RPMI7951 (cell line): ENCODE measurements around the gene ABHD2. TPM values are rescaled to one million over a fixed set of nuclear protein-coding genes. Genes with fewer than 3 reads are reported as not detected.
A peak's percentile ranks its signal among the peaks of the same experiment; 100 is the strongest.
"Not testable (repeated sequence)": the region's sequence is repeated elsewhere in the genome, so short reads cannot be mapped to it uniquely, and the experiment has no call there.

Experiments used
- DNase-seq: peaks from one replicate; pipeline ENCODE4 v3.0.0-alpha.2; 2012; ENCODE audit warnings: low read depth
- total RNA-seq: library from RNA; depleted of rRNA; stranded (reverse); fragments of >200 nt; shearing (Covaris generic); gene quantifications from 2 replicates; pipeline ENCODE4 v1.2.3, GENCODE V29; 2014; rRNA removed

Gene ABHD2
- total RNA-seq, 1 experiment from 2014 or later, result 261 TPM

DNA sequence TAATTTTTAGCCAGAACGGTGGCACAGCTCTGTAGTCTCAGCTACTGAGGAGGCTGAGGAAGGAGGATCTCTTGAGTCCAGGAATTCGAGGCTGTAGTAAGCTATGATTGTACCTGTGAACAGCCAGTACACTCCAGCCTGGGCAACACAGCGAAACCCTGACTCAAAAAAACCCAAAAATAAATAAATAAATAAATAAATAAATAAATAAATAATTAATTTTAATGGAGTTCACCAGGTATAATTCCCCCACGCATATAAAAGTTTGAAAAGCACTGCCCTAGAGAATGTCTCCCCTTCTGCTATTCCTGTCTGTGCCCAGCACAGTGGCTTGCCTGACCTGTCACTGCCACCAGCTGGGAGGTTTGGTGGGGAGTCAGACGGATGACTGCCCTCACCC is 137.3 kb downstream of the ABHD2 start:
- DNase-seq, result no peak

GRCh38 chr15:89226359-89227221 is 138.3 kb downstream of the ABHD2 start:
- DNase-seq, result no peak

DNA sequence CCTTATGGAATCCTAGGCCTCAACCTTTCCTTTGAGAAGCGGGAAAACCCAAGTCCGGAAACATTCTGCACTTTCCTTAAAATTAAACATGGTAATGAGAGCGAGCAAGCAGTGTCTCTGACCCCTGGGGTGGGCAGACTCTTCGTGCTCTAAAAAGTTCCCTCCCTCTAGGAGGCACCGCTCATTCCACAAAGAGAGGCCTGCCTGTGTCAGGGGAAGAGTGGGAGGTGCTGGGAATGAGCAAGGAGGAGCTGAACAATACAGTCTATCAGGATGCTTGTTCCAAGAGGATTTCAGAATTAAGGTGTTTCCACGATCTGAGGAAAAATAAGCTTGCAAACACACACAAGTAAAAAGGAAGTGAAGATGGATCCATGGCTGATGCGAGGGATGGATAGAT is 139.2 kb downstream of the ABHD2 start:
- DNase-seq, result no peak

GRCh38 chr15:89230277-89230676 is 142.0 kb downstream of the ABHD2 start:
- no peak for DNase-seq

GRCh38 chr15:89231832-89232231 is 143.6 kb downstream of the ABHD2 start:
- DNase-seq, result no peak

DNA sequence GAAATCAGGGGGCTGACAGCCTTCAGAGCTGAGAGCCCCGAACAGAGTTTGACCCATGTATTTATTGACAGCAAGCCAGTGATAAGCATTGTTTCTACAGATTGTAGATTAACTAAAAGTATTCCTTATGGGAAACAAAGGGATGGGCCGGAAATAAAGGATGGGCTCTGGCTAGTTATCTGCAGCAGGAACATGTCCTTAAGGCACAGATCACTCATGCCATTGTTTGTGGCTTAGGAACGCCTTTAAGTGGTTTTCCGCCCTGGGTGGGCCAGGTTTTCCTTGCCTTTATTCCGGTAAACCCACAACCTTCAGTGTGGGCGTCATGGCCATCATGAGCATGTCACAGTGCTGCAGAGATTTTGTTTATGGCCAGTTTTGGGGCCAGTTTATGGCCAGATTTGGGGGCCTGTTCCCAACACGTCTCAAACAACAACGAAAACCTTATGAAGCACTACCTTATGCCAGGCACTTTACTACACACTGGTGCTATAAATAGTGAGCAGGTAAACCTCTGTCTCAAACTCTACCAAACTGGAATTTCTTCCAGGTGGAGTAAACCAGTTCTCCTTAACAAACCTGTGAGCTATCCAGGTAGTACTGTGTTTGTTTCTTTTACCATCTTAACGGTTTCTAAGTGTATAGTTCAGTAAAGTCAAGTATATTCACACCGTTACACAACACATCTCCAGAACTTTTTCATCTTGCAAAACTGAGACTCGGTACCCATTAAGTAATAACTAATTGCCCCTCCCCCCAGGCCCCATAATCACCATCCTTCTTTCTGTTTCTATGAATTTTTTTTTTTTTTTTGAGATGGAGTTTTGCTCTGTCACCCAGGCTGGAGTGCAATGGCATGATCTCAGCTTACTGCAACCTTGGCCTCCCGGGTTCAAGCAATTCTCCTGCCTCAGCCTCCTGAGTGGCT is 151.9 kb downstream of the ABHD2 start:
- DNase-seq, result not testable (repeated sequence)

GRCh38 chr15:89243046-89243690 is 154.9 kb downstream of the ABHD2 start:
- DNase-seq, result no peak

DNA sequence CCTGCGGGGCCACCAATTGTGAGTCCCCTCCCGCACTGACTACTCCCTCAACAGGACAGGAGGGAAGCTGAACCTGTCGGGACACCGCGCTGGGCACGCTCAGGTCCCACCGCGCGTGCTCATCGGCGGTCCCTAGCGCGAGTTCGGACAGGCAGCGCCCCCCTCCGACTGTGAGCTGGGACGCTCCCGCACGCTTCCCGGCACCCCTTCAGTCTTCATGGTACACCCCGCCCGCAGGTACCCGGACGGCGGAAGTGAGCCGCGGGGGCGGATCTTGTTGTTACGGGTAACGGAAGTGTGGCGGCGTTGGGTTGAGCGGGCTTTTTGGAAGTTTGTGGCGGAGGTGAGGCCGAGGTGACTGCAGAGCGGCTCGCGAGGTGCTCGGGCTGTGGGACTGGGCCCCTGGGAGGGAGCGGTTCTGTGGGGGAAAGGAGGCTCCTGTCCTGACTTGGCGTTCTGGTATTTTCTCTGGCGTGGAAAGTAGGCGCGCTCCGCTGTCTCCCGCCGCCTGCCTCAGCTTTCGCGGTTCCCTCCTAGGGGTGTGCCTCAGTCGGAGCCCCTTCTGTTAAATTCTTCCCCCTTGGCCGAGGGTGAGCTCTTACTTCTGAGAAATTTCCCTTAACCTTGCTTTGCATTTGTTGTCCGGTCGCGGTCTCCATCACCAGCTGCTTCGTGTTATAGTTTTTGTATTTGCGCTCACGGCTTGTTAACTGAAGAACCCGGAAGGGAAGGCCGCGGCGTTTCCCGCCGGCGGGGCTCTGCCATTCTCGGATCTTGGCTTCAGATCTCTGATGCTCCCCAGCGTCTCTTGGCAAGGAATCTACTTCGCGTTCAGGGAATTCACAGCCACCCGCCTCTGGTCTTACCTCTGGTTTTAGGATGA is 155.7 kb downstream of the ABHD2 start, which contains the start of gene FANCI:
FANCI (plus strand) TSS at position 289 of the 883 bp plus-strand sequence. CDS start 3,669 bp downstream, outside the sequence.
- peak; percentile 90 for DNase-seq

DNA sequence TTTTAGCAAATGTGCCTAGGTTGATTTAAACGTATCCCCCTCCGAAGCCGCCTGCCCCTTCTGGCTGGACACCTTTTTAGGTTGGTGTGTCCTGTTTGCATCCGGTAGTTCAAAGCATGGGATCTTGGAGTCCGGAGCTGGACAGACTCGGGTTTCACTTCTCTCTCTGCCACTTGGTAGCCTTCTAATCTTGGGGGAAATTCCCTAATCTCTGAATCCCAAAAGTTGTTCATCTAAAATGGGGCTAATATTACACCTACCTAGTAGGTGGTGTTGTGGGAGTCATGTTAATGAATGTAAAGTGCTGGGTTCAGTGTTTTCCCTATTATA is 156.3 kb downstream of the ABHD2 start:
- no peak for DNase-seq

DNA sequence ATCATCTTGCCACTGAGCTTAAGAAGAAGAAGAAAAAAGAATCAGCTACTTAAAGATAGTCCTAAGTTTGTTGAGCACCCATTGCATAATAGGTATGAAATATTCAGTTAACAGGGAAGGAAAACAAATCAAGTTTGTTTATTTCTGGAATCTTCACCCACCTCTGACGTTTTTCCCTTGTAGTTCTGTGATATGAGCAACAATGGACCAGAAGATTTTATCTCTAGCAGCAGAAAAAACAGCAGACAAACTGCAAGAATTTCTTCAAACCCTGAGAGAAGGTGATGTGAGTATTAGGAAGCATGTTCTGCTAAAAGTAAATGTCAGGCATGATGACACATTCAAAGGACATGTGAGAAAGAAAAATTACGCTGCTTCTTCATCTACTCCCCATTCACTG is 159.2 kb downstream of the ABHD2 start:
- no peak for DNase-seq

DNA sequence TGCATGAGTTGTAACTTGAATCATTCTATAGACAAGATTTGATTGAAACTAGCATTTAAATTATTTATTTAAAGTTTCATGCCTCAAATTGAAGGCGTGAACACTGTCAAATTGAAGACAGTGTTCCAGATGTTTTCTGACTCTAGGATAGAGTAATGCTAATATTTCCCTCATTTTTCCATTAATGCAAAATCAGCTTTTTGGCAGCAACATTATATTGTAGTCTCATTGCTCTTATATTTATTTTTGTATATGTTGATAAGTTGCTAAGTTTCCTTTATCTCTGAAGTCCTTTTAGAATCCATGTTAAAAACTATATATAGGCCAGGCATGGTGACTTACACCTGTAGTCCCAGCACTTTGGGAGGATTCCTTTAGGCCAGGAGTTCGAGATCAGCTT is 160.3 kb downstream of the ABHD2 start:
- no peak for DNase-seq

DNA sequence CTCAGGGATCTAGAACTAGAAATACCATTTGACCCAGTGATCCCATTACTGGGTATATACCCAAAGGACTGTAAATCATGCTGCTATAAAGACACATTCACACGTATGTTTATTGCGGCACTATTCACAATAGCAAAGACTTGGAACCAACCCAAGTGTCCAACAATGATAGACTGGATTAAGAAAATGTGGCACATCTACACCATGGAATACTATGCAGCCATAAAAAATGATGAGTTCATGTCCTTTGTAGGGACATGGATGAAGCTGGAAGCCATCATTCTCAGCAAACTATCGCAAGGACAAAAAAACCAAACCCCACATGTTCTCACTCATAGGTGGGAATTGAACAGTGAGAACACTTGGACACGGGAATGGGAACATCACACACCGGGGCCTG is 161.9 kb downstream of the ABHD2 start:
- DNase-seq, result not testable (repeated sequence)

Other genes starting within 250 kb of the ABHD2 start
- 18.4 and 27.5 TPM in 2 replicates for gene HAPLN3, start 192.9 kb upstream of the ABHD2 start, total RNA-seq
- 45.1 and 62.4 TPM in 2 replicates for gene MFGE8, start 175.1 kb upstream of the ABHD2 start, total RNA-seq
- gene RLBP1, start 133.1 kb downstream of the ABHD2 start, total RNA-seq, result not detected in 2 replicates
- 73.8 and 86.6 TPM in 2 replicates for gene FANCI, start 155.5 kb downstream of the ABHD2 start, total RNA-seq
- 47.9 and 51.9 TPM in 2 replicates for gene POLG, start 246.4 kb downstream of the ABHD2 start, total RNA-seq